ENCODE results near the gene KANSL3.
"Not testable (repeated sequence)": the region's sequence is repeated elsewhere in the genome, so short reads cannot be mapped to it uniquely, and the experiment has no call there.

The KANSL3 gene

DNA sequence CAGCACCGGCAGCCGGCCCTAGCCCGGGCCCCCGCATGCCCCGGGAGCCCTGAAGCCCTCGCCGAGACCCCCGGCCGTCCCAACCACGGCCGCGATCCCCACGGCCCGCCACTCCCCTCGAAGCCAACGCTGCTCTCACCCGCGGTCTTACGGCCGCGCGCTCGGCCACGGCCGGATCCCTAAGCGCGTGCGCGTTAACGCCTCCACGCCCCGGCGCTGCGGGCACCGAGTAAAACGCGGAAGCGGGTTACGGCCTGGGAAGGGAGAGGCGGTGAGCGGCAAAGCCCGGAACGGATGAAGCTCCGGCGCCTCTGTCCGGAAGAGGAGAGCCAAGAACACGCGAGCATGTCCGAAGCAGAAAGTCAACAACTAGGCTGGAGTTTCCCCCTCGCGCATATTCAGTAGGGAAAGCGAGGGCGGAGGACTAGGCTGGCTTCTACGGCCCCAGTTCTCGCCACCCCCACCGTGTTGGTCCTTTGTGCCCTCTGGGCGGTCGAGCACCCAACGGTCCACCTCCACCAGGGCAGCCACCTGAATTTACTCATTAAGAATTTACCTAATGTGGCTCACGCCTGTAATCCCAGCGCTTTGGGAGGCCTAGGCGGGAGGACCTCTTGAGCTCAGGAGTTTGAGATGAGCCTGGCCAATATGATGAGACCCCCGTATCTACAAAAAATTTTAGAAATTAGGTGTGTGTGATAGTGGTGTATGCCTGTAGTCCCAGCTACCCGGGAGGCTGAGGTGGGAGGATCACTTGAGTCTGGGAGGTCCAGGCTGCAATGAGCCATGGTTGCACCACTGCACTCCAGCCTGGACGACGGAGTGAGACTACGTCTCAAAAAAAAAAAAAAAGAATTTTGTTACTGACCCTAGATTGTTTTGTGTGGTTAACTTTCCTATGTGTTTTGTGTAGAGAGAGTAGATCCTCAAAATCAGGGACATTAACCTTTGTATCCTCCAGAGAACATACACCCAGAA is at the start of gene KANSL3:
KANSL3 (minus strand) TSS at position 169 of the 978 bp plus-strand sequence. CDS start 1,177 bp downstream, outside the sequence.
- DNase-seq: peak; percentile 94

DNA sequence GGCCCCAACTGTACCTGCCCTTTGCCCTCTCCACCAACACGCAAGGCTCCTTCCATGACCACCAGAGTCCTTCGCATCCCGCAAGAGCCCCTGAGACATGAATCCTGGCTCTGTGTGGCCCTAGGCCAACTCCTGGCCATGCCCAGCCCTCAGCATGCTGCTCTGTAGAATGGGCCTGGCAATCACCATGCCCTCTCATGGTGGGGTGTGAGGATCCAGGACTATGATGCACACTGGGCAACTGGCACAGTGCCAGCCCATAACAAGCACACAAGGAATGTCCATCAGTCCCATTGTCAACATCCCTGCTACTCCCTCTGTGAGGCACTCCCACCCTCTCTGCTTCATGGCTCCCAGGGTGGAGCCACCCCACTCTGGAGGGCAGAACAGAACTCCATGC is 49.2 kb upstream of the KANSL3 start:
- DNase-seq: no peak

DNA sequence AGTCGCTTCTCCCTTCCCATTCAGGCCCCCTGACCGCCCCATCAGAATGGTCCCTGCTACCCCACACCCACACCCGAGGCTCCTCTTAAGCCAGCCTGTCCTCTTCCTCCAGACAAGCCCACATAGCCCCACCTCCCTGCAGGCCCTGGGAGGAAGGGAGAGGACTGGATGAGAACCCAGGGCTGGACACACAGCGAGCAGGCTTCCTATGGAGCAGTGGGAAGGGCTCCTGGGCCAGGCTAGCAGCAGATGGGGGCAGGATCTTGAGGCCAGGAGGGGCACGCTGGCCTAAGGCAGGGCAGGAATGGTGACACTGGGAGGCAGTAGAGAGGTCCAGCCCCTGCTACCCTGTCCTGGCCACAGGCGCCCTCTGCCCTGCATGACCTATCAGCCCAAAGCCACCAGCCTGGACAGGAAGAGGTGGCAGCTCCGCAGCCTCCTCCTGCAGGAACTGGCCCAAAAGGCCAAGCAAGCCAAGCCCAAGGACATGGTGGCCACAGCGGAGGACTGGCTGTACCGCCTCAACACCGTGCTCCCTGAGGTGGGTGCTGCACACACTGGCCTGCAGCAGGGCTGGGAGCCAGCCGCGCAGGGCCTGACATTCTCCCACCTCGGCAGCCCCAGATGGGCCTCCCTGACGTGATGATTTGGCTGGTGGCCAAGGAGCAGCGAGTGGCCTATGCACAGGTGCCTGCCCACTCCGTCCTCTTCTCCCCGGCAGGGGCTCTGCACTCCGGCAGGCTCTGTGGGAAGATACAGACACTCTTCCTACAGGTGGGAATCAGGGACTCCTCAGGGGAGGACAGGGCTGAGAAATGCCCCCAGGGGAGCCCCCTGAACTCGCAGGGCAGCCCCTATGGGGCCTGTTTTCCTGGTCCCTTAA is 47.7 kb upstream of the KANSL3 start:
- no peak for DNase-seq

DNA sequence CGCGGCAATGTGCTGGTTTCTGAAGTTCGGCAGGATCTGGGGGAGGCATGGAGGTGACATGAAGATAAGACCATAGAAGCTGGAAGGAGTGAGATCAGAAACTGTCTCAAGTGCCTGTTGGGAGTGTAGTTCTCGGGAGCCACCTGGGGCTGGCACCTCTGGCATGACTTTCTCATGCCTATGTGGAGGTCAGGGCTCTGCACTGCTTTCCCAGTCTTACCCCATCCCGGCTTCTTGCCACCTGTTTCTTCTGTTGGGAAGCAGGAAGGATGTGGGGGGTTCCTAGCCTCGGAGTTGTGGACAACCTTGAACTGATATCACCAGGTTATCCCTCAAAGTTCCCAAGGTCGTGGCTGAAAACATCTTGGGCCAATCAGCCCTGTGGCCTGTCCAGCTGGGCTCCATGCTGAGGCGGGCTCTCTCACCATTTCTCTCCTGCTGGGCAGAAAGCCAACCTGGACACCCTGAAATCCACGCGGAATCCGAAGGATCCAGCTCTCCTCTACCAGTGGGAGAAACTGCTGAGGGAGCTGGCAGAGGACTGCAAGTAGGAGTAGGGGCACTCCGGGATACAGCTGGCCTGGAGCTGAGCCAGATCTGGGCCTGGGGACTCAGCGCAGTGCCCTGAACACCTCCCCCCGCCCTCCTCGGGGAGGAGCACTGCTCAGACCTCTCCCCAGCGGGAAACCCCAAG is 46.9 kb upstream of the KANSL3 start:
- DNase-seq: no peak

DNA sequence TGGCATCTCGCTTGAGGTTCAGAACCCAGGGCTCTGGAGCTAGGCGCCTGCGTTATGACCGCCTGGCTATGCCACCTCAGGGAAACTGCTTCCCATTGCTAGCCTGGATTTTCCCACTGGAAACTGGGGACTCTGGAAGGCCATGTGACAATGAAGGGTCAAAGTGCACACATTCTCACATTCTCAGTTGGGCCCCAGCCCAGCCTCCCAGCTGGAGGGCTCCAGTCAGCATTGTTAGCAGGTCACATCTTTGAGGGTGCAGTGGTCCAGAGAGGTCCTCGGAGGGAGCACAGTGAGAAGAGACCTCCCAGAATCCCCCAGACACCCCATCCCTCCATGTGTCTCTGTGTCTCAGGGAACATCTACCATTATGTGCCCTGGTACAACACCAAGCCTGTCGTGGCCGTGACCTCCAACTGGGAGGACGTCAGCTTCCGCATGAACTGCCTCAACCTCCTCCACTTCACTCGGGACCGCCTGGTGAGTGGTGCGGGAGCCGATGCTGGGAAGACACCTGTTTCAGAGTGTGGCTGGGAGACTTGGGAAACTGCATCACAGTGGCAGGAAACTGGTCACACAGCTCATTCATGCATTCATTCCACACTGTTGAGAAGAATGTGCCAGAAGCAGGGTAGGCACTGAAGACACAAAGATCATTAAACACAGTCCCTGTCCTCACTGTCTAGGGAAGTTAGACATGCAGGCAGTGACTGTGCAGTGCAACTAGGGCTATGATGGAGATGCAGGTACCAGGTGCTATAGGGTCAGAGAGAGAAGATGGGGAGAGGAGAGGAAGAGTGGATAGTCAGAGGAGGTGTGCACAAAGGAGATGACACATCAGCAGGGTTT is 46.1 kb upstream of the KANSL3 start:
- DNase-seq: no peak

DNA sequence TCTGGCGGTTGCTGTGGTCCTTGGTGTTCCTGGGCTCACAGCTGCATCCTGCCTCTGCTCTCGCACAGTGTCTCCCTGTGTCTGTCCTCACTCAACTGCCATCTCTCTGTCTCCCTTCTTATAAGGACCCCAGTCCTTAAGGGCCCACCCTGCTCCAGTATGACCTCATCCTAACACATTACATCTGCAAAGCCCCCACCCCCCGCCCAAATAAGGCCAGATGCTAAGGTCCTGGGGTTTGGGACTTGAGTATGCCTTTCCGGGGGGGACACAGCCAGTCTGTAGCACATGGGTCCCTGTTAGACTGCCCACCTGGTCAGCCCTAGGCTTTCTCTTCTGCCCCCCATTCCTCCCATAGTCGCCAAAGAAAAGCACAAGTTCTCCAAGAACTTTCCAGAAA is 45.2 kb upstream of the KANSL3 start:
- no peak for DNase-seq

DNA sequence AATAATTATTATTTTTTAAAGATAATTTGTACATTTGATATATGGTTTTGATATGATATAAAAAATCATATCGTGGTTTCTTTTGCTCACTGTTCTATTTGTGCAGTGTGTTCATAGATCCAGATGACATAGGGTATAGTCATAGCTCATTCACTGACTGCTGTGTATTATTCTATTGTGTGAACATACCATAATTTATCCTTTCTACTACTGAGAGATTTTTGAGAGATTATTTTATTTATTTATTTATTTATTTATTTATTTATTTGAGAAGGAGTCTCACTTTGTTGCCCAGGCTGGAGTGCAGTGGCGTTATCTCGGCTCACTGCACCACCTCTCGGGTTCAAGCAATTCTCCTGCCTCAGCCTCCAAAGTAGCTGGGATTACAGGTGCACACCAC is 43.4 kb upstream of the KANSL3 start:
- no peak for DNase-seq

DNA sequence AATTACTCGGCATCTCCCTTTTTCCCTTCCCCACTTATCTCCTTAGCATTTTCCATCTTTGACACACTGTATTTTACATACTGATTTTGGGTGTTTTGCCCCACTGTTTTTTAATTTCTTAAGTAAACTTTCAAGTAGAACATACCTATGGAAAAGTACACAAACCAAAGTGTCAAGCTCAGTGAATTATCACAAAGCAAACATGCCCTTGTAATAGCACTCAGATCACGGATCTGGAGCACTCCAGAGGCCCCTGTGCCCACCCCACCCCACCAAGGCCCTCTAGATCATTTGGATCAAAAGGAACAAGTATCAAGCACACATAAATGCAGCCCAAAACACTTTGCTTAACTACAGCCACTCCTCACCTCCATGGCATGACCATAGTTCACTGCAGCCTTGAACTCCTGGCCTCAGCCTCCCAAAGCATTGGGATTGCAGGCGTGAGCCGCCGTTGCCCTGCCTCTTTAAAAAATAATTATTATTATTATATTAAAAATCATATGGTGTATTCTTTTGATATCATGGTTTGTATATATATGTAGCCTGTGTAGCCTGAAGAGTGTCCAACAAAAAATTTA is 42.5 kb upstream of the KANSL3 start:
- no peak for DNase-seq

DNA sequence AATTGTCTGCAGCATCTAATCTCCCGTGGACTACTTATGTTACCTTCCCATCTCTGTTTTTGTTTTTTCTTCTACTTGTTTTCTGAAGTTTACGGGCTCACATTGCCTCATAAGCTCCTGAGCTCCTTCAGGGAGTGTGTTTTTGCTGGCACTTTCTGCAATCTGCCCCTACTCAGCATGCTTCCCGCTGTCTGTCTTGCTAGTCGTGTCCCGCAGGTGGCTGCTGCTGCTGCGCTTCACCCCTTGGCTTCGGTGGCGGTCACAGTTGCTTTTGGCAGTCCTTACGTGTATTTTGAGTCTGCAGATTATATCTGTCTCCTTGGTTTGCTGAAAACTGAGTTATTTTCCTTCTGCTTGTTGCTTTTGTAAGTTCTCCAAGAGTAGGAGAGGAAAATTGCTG is 41.7 kb upstream of the KANSL3 start:
- no peak for DNase-seq

DNA sequence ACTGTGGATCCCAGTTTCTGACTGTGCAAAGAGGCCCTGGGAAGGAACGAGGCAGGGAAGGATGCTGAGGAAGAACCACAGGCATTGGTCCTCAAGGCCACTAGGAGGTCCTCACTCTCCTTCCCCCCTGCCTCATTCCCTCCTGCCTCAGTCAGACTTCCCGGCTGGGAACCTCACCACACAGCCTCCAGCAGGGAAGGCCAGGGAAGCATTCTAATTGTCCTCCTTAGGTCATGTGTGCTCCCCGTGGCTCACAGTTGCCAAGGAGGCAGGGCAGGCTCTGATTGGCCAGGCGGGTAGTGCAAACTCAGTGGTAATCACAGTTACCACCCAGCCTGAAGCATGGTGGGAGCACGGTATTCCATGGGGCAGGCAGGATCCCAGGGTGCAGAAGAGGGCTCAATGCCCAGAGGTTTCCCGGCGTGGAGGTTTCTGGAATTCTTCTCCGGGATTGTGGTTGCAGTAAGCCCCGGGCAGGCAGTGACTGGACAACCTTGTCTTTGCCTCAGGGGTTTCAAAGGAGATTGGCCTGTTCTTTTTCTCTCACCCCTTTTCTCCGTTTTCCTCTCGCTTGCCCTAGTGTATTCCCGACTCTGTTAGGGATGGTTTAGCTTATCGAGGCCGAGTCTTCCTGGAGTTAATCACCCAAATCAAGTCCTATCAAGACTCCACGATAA is 31.6 kb upstream of the KANSL3 start:
- DNase-seq: no peak

DNA sequence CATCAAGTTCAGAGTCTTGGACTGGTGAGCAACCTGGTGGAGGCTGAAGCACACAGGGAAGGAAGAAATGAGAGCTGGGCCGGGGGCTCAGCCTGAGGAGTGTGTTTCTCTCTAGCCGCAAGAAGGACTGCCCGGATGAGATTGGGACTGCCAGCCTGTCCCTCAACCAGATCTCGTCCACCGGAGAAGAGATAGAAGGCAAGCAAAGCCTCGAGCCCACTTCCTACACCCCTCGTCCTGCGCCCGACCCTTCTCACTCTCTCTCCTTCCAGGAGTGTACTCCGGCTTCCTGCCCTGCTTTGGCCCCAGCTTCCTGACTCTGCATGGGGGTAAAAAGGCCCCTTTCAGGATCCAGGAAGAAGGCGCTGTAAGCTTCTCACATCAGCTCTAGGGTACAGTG is 30.7 kb upstream of the KANSL3 start:
- DNase-seq: no peak

DNA sequence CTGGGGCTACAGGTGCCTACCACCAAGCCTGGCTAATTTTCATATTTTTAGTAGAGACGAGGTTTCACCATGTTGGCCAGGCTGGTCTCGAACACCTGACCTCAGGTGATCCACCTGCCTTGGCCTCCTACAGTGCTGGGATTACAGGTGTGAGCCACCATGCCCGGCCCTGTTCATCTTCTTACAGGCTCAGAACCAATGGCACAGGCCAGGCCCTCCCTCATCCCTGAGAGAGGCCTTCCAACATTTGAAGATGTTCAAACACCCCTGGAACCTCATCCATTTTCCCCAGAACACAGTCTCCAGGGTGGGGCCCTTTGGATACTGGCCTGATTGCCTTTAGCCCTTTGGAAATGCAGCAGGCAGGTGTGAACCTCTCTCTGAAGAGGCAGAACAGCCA is 27.6 kb upstream of the KANSL3 start:
- DNase-seq: not testable (repeated sequence)

DNA sequence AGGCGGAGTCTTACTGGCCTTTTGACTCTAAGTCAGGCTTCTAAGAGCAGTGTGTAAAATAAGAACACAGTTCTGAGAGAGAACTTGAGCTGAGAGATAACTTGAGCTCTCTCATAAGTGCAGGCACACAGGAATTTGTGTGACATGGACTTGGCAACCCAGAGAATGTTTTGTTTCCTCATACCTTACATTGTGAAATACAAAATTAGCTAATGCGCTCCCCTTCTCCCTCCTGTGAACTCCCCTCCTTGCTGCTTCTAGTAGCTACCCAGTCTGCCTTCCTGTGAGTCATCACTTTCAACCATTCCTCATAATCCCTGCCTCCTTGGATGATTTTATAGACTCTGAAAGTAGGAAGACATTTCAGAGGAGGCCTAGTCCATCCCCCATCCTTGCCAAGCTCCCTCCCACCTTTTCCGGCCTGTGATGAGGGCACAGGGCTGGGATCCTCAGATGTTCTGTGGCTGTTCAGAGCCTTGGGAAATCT is 27.0 kb upstream of the KANSL3 start:
- no peak for DNase-seq

DNA sequence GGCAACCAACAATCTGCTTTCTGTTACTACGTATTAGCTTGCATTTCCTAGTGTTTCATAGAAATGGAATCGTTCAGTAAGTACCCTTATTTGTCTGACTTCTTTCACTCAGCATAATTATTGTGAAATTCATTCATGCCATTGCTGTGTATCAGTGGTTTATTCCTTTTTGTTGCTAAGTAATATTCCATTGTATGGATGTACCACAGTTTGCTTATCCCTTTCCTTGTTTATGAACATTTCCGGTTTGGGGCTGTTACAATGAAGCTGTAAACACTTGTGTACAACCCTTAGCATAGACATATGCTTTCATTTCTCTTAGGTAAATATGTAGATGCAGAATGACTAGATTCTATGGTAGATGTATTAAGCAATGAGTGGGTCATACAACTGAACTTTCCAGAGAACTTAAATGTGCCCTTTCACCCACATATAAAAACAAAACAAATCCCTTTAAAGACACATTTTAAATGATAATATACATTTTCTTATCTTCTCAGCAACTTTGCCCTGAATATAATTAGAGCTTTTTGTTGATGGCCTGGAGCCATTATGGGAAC is 26.3 kb upstream of the KANSL3 start:
- DNase-seq: no peak

DNA sequence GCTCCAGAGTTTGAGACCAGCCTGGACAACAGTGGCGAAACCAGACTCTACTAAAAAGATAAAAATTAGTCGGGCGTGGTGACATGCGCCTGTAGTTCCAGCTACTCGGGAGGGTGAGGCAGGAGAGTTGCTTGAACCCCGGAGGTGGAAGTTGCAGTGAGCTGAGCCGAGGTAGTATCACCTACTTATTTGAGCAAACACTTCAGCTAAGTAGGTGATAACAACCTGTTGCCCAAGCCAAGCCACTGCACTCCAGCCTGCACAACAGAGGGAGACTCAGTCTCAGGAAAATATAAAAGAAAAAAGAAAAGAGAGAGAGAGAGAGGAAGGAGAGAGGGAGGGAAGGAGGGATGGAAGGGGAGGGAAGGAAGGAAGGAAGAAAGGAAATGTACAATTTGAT is 25.7 kb upstream of the KANSL3 start:
- DNase-seq: no peak

DNA sequence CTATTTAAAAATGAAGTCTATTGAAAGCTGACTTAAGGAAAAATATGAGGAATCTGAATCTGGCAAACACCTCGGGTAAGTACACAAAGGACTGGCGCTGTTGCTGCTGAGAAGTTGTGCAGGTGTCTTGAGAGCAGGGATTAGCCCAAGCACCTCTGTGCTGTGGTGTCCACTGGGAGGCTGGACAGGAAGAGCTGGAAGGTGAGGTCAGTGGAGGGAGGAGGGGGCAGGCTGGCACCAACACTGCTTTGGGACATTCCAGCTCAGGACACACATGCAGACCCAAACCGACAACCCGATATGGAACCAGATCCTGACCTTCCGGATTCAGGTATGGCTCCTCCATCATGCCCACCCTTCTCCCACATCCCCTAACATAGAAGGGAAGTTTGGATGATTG is 25.1 kb upstream of the KANSL3 start:
- DNase-seq: no peak

DNA sequence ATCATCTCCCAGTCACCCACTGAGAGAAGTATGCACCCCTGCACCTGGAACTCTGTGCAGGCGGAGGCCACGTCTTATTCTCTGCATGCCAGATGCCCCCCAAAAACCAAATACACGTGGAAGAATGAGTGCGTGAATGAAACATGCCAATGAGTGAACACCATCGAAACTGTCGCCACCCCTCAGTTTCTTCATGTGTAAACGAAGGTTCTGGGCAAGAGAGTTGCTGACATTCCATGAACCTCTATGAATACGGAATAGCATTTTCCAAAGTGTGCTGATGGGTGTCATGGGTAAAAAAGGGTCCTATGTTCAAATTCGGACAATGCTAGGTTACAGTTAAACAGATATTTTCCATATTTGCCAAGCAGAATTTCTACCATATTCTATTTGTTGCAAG is 24.2 kb upstream of the KANSL3 start:
- no peak for DNase-seq

DNA sequence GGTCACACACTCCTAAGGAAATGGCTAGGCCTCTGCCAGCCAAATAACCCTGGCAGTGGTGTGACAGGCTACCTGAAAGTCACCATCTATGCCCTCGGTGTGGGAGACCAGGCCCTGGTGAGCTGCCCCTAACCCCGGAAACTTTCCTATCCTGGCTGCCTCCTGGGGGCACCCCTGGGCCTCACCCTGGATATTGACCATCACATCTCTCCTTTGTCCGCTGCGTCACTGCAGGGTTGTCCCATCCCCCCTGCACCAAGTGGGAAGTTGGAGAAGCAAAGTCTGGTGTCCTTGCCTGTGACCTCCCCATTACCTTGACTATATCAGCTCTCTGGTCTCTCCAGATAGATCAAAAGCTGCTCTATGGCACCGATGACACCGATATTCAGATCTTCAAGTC is 23.2 kb upstream of the KANSL3 start:
- DNase-seq: no peak

DNA sequence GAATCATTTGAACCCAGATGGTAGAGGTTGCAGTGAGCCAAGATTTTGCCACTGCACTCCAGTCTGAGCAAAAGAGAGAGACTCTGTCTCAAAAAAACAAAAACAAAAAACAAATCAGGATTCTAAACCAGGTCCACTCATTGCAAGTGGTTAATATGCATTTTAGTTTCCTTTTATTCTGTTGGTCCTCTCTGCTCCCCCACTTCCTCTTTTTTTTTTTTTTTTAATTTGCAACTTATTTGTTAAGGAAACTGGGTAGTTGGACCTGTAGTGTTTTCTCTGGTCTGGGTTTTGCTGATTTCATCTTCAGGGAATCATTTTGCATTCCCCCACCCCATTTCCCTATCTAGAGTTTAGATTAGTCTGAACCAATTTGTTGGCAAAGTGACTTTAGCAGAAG is 18.4 kb upstream of the KANSL3 start:
- DNase-seq: no peak

DNA sequence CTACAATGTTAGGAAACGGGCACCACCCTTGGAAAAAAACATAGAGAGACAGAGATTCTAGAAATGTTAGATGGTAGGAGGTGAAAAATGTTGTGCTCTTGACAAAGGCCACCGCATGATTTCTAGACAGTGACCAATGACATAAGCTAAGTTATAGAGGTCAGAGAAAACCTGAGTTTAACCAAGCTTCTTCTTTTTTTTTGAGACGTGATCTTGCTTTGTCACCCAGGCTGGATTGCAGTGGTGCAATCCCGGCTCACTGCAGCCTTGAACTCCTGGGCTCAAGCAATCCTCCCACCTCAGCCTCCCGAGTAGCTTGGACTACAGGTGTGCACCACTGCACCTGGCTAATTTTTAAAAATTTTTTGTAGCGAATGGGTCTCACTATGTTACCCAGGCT is 17.4 kb upstream of the KANSL3 start:
- no peak for DNase-seq

DNA sequence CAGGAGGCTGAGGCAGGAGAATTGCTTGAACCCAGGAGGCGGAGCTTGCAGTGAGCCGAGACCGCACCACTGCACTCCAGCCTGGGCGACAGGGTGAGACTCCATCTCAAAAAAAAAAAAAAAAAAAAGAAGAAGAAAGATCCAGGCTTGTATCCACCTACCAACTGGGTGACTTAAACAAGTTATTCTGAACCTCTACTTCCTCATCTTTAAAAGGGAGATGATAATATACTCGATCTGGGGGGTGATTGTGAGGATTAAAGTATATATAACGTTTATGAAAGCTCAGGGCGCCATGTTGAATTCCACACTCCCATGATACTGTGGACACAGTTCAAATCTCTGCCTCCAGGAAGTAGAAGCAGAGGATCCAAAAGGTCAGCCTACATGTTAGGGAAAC is 16.7 kb upstream of the KANSL3 start:
- DNase-seq: not testable (repeated sequence)
